Stimulated activated CD4-positive, alpha-beta T cell treated with anti-CD3 and anti-CD28 coated beads, Interleukin-12 subunit alpha, Interleukin-12 subunit beta, amount 100 ng/mL, for 48 hours (primary cell): Measurements from ENCODE around the gene GASK1B.

ENCODE experiments used
- DNase-seq, 3 donors: peaks; one replicate each; pipeline ENCODE4 v3.0.0-alpha.2; 2020; ENCODE audit warnings: low read depth in 2 of 3, low spot score in 1 of 3

The GASK1B gene

GRCh38 chr4:158189422-158189821, 16.6 kb upstream of the GASK1B start:
- no peak for DNase-seq

- no peak for DNase-seq
Measured at GRCh38 chr4:158186815-158187214, 14.0 kb upstream of the GASK1B start.

- DNase-seq = no peak
Measured at GRCh38 chr4:158182736-158183135, 9.9 kb upstream of the GASK1B start.

GRCh38 chr4:158181906-158182305, 9.1 kb upstream of the GASK1B start:
- DNase-seq = no peak

GRCh38 chr4:158179465-158179864, 6.6 kb upstream of the GASK1B start:
- no peak for DNase-seq

GRCh38 chr4:158176776-158177175, 4.0 kb upstream of the GASK1B start:
- no peak for DNase-seq

GRCh38 chr4:158176108-158176507, 3.3 kb upstream of the GASK1B start:
- no peak for DNase-seq

GRCh38 chr4:158170691-158171561, 1.9 kb downstream of the GASK1B start:
- peak; percentile 3 to 9 (median 4) for DNase-seq

GRCh38 chr4:158169931-158170690, 2.7 kb downstream of the GASK1B start:
- DNase-seq = no peak

GRCh38 chr4:158169506-158169905, 3.3 kb downstream of the GASK1B start:
- no peak for DNase-seq

- DNase-seq = no peak
Measured at GRCh38 chr4:158168606-158169005, 4.2 kb downstream of the GASK1B start.

GRCh38 chr4:158166701-158167100, 6.1 kb downstream of the GASK1B start:
- no peak for DNase-seq

- no peak for DNase-seq
Measured at GRCh38 chr4:158164768-158165213, 8.0 kb downstream of the GASK1B start.

- no peak for DNase-seq
Measured at GRCh38 chr4:158163941-158164767, 8.7 kb downstream of the GASK1B start.

- no peak for DNase-seq
Measured at GRCh38 chr4:158162631-158163030, 10.2 kb downstream of the GASK1B start.

- DNase-seq = no peak
Measured at GRCh38 chr4:158161551-158162354, 11.1 kb downstream of the GASK1B start.

- no peak for DNase-seq
Measured at GRCh38 chr4:158159718-158160094, 13.1 kb downstream of the GASK1B start.

- DNase-seq = no peak
Measured at GRCh38 chr4:158159054-158159717, 13.6 kb downstream of the GASK1B start.

- no peak for DNase-seq
Measured at GRCh38 chr4:158157412-158157811, 15.4 kb downstream of the GASK1B start.
